ACC112 (cell line): ENCODE data around the gene MED25.

Experiments
- H2AFZ ChIP-seq: fragments of 200-600 bp; sonication (generic); one replicate; pipeline ENCODE4 v1.6.0; 2017; ENCODE audit warnings: antibody characterized with exemption, low read length; ENCODE audit not compliant: unreplicated experiment
- H3K27ac ChIP-seq: fragments of 200-600 bp; sonication (generic); 2 replicates; pipeline ENCODE4 v1.5.1; 2014; ENCODE audit warnings: low read depth, mild to moderate bottlenecking, antibody characterized with exemption, low read length, moderate library complexity
- H3K27me3 ChIP-seq: fragments of 200-600 bp; sonication (generic); 2 replicates; pipeline ENCODE4 v1.6.1; 2014; ENCODE audit warnings: mild to moderate bottlenecking, antibody characterized with exemption, low read length, moderate library complexity, mixed read lengths; ENCODE audit not compliant: insufficient read depth
- H3K36me3 ChIP-seq: fragments of 200-600 bp; sonication (generic); 2 replicates; pipeline ENCODE4 v1.6.1; 2016; ENCODE audit warnings: mild to moderate bottlenecking, antibody characterized with exemption, low read length, moderate library complexity, mixed read lengths; ENCODE audit not compliant: insufficient read depth
- H3K4me1 ChIP-seq: fragments of 200-600 bp; sonication (generic); one replicate; pipeline ENCODE4 v1.6.1; 2016; ENCODE audit warnings: low read length, mixed read lengths; ENCODE audit not compliant: insufficient read depth, unreplicated experiment, control insufficient read depth
- H3K4me3 ChIP-seq: fragments of 200-600 bp; sonication (generic); 2 replicates; pipeline ENCODE4 v1.5.1; 2014; ENCODE audit warnings: mild to moderate bottlenecking, low read depth, low read length
- H3K79me2 ChIP-seq: fragments of 200-600 bp; sonication (generic); one replicate; pipeline ENCODE4 v1.6.0; 2016; ENCODE audit warnings: low read length; ENCODE audit not compliant: control insufficient read depth, unreplicated experiment, insufficient read depth

The MED25 gene

DNA sequence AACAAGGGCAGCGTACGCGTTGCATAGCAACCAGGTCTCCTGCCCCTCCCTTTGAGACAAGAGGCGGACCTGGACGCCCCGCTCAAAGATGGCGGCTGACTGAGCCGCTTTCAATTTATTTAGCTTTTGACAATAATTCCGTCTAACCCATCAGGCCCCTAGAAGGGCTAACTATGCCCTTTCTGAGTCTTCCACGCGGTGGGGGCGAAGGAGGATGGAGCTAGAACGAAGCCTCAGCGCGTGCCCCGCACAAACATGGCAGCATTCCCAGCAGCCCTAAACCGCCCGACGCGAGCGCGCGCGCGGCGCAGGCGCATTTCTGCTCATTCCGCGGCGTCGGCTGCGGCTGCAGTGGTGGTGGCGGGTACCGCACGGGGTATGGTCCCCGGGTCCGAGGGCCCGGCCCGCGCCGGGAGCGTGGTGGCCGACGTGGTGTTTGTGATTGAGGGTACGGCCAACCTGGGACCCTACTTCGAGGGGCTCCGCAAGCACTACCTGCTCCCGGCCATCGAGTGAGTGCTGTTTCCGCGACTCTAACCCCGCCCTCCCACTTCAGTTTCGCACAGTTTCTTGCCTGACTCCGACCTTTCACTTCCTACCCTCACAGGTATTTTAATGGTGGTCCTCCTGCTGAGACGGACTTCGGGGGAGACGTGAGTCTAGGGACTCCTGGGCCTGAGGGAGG lies at the start of gene MED25:
Gene MED25, plus strand, starts transcription at position 326 of the 685 bp plus-strand sequence. Its CDS starts 53 bp downstream, at position 379.
- H3K4me3 ChIP-seq = peak within 1 kb of the TSS; percentile 90
- peak within 1 kb of the TSS; percentile 93 for H3K27ac ChIP-seq
- peak within 1 kb of the TSS; percentile 80 for H2AFZ ChIP-seq
- H3K36me3 ChIP-seq = no peaks in the 10 kb centered on the region
- H3K79me2 ChIP-seq = peaks cover 27% of the 10 kb centered on the region
- no peaks in the 10 kb centered on the region for H3K27me3 ChIP-seq
- H3K4me1 ChIP-seq = peaks cover 12% of the 10 kb centered on the region

GRCh38 chr19:49770529-49770928 lies 47.6 kb upstream of the MED25 start:
- H3K36me3 ChIP-seq = no peaks in the 10 kb centered on the region

GRCh38 chr19:49771674-49772139 lies 46.4 kb upstream of the MED25 start:
- Histone ChIP-seq H3K79me2 (peaks cover 65% of the 10 kb centered on the region), H3K36me3 (no peaks in the 10 kb centered on the region), H3K27me3 (no peaks in the 10 kb centered on the region), H2AFZ (no peak overlapping the region), H3K4me1 (peaks cover 7% of the 10 kb centered on the region), H3K4me3 (no peak overlapping the region), H3K27ac (no peak overlapping the region)

More at GRCh38 chr19:49770529-49770928, 47.6 kb upstream of the MED25 start:
- no peaks in the 10 kb centered on the region for H3K27me3 ChIP-seq
- peaks cover 7% of the 10 kb centered on the region for H3K4me1 ChIP-seq
- no peak overlapping the region for H2AFZ ChIP-seq
- peaks cover 61% of the 10 kb centered on the region for H3K79me2 ChIP-seq
- H3K27ac ChIP-seq = no peak overlapping the region
- no peak overlapping the region for H3K4me3 ChIP-seq

- peaks cover 7% of the 10 kb centered on the region for H3K4me1 ChIP-seq
- no peaks in the 10 kb centered on the region for H3K36me3 ChIP-seq
- H3K4me3 ChIP-seq = no peak overlapping the region
- H3K79me2 ChIP-seq = peaks cover 57% of the 10 kb centered on the region
- no peak overlapping the region for H3K27ac ChIP-seq
- H3K27me3 ChIP-seq = no peaks in the 10 kb centered on the region
- no peak overlapping the region for H2AFZ ChIP-seq
Observed at GRCh38 chr19:49772850-49773432, 45.1 kb upstream of the MED25 start.

DNA sequence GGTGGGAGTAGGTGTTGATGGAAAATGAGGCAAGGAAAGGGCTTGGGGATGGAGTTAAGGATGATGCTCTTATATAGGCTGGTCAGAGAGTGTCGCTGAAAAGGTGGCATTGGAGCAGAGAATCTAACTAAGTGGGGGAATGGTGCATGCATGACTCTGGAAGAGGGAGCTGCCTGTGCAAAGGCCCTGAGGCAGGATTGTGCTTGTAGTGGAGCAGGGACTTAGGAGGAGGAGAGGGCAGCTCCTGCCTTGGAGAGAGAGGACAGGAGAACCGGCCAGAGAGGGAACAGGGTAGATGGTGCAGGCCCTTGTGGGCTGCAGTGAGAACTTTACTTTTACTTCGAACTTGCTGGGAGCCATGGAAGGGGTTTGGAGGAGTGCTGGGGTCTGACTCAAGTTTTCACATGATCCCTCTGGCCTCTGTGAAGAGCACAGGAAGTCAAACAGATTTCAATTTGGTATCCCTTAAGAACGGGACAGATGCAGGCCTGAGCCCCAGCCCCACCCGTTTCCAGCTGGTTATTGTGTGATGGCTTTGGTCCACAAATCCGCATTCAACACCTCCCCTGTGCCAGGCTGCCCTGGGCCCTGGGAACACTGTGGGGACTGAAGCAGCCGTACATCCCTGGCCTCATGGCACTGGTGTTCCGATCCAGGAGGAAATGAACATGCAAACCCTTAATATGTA lies 44.3 kb upstream of the MED25 start:
- H3K4me1 ChIP-seq = peaks cover under 1% of the 10 kb centered on the region
- H3K79me2 ChIP-seq = peaks cover 49% of the 10 kb centered on the region

DNA sequence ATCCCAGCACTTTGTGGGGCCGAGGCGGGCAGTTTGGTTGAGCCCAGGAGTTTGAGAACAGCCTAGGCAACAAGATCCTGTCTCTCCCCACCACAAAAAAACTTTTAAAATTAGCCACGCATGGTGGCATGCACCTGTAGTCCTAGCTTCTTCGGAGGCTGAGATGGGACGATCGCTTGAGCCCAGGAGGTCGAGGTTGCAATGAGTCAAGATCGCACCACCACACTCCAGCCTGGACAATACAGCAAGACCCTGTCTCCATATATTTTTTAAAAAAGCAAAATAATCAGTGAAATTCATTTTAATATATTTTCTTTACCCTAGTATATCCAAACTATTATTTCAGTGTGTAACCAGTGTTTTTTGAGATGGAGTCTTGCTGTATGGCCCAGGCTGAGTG lies 43.1 kb upstream of the MED25 start:
- Histone ChIP-seq H3K4me3 (no peak overlapping the region), H3K27ac (no peak overlapping the region), H3K36me3 (no peaks in the 10 kb centered on the region), H3K79me2 (peaks cover 39% of the 10 kb centered on the region), H3K27me3 (no peaks in the 10 kb centered on the region), H3K4me1 (no peaks in the 10 kb centered on the region), H2AFZ (no peak overlapping the region)

More for the DNA sequence above, 44.3 kb upstream of the MED25 start:
- H3K27ac ChIP-seq = no peak overlapping the region
- no peaks in the 10 kb centered on the region for H3K27me3 ChIP-seq
- H3K4me3 ChIP-seq = no peak overlapping the region
- H2AFZ ChIP-seq = no peak overlapping the region
- no peaks in the 10 kb centered on the region for H3K36me3 ChIP-seq

- H3K4me1 ChIP-seq = no peaks in the 10 kb centered on the region
- H3K79me2 ChIP-seq = peaks cover 31% of the 10 kb centered on the region
- H3K27ac ChIP-seq = no peak overlapping the region
Observed at GRCh38 chr19:49775742-49776370, 42.2 kb upstream of the MED25 start.

GRCh38 chr19:49776371-49776764 lies 41.7 kb upstream of the MED25 start:
- H3K27me3 ChIP-seq = no peaks in the 10 kb centered on the region
- H3K4me3 ChIP-seq = no peak overlapping the region
- no peaks in the 10 kb centered on the region for H3K4me1 ChIP-seq
- no peak overlapping the region for H3K27ac ChIP-seq
- no peak overlapping the region for H2AFZ ChIP-seq
- H3K36me3 ChIP-seq = no peaks in the 10 kb centered on the region
- H3K79me2 ChIP-seq = peaks cover 29% of the 10 kb centered on the region

More at GRCh38 chr19:49775742-49776370, 42.2 kb upstream of the MED25 start:
- Histone ChIP-seq H3K36me3 (no peaks in the 10 kb centered on the region), H3K27me3 (no peaks in the 10 kb centered on the region), H3K4me3 (no peak overlapping the region), H2AFZ (no peak overlapping the region)

DNA sequence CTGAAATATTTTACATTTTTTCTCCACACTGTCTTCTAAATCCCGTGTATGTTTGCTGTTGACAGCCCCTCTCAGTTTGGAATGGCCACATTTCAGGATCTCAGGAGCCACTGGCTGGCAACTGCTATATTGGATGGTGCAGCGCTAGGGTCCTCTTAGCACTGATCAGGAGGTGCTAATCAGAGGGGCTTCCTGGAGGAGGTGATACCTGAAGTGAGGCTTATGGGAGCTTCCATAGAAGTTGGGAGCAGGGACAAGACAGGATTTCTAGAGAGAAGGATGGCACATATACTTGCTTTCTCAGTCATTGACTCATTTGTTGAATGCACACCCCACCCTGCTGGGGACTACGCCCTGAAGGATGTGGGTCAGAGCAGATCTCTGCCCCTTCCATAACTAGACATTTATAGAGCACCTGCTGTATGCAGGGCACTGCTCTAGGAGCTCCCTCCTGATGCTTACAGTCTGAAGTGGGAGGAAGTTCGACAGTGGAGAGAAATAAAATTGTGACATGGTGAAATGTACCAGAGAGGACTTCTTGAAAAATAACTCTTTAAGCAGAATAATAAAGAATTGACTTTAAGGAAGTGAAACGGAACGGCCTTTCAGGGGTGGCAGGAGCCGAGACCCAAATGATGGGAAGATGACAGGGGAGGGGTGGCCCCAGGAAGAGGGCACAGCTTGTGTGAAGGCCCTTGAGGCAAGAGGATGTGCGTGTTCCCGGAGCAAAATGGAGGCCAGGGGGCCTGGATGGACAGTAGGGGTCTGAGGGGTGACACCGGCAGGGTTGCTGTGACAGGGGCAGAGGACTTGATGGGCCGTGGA lies 38.1 kb upstream of the MED25 start:
- no peaks in the 10 kb centered on the region; the same call in 1 of the 2 replicates for H3K36me3 ChIP-seq
- H3K4me1 ChIP-seq = no peaks in the 10 kb centered on the region
- H2AFZ ChIP-seq = no peak overlapping the region
- no peak overlapping the region for H3K4me3 ChIP-seq
- peaks cover 9% of the 10 kb centered on the region for H3K79me2 ChIP-seq
- no peaks in the 10 kb centered on the region for H3K27me3 ChIP-seq
- no peak overlapping the region for H3K27ac ChIP-seq

- no peaks in the 10 kb centered on the region; the same call in 1 of the 2 replicates for H3K36me3 ChIP-seq
Observed at GRCh38 chr19:49780861-49781260, 37.2 kb upstream of the MED25 start.

More at GRCh38 chr19:49780861-49781260, 37.2 kb upstream of the MED25 start:
- no peaks in the 10 kb centered on the region for H3K4me1 ChIP-seq
- no peak overlapping the region for H3K27ac ChIP-seq
- no peaks in the 10 kb centered on the region for H3K27me3 ChIP-seq
- peaks cover 4% of the 10 kb centered on the region for H3K79me2 ChIP-seq
- H2AFZ ChIP-seq = no peak overlapping the region
- H3K4me3 ChIP-seq = no peak overlapping the region
